BLaER1 treated with 17β-estradiol and CSF1 and Interleukin-3, amounts not matched to agents 10 nM and 100 nM (cell line): ENCODE data around the gene MADD.
"Not testable (repeated sequence)": the region's sequence is repeated elsewhere in the genome, so short reads cannot be mapped to it uniquely, and the experiment has no call there.

Experiments used
- H3K27ac ChIP-seq, 11 experiments: shearing (Covaris generic); formaldehyde crosslinking; 2 replicates each; pipeline ENCODE4 v1.8.1; 2022
- H3K27me3 ChIP-seq, 11 experiments: shearing (Covaris generic); formaldehyde crosslinking; 2 replicates each; pipeline ENCODE4 v1.8.1; 2022
- H3K36me3 ChIP-seq, 11 experiments: shearing (Covaris generic); formaldehyde crosslinking; 2 replicates each; pipeline ENCODE4 v1.8.1; 2022
- H3K4me1 ChIP-seq, 10 experiments: shearing (Covaris generic); formaldehyde crosslinking; 2 replicates each; pipeline ENCODE4 v1.8.1; 2022
- H3K4me2 ChIP-seq, 11 experiments: shearing (Covaris generic); formaldehyde crosslinking; 2 replicates each; pipeline ENCODE4 v1.8.1; 2022
- H3K4me3 ChIP-seq, 10 experiments: shearing (Covaris generic); formaldehyde crosslinking; 2 replicates each; pipeline ENCODE4 v1.8.1; 2022
- H3K9ac ChIP-seq, 11 experiments: shearing (Covaris generic); formaldehyde crosslinking; 2 replicates each; pipeline ENCODE4 v1.8.1; 2022
- H3K9me3 ChIP-seq, 11 experiments: shearing (Covaris generic); formaldehyde crosslinking; replicated peaks in 1 of 11; 2 replicates each; pipeline ENCODE4 v1.8.1; 2022
- H4K20me1 ChIP-seq, 11 experiments: shearing (Covaris generic); formaldehyde crosslinking; 2 replicates each; pipeline ENCODE4 v1.8.1; 2022
- Cebpa-rat ChIP-seq, 11 experiments: shearing (Covaris generic); IDR thresholded peaks; 2 replicates each; pipeline ENCODE4 v1.8.1; 2022

MADD gene

DNA sequence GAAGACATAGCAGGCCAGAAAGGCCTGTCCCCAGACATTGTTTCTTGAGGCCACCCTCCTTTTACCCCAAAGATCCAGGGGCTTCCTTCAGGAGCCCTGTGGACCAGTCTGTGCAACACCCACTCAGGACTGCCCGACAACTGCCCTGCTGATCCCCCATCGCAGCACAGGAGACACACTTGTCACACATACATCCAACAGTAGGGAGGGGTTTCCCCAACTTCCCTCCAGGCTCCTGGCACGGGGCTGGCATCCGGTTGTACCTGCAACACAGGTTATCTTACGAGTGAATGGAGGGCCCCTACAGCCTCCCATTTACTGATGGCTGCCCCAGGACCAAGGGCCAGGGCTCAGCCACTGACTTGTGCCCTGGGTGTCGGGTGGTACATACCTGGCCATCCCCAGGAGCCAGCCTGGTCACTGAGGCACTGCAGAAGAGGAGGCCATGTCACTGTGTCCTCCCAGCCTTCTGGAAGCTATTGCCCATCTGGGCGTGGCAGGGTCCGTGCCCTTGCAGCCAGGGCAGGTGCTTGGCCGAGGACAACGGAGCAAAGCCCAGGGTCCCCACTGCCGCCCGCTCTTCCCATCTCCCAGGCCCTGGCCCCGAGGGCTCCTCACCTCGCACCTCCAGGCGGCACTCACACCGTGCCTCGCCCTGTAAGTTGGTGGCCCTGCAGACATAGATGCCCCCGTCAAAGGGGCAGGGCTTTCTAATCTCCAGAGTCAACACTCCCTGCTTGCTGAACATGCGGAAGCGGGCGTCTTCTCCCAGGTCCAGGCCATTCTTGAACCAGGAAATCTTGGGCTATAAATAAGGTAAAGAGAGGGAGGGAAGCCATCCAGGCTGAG is 61.7 kb downstream of the MADD start:
- no peaks in the 10 kb centered on the region for H3K9me3 ChIP-seq
- H4K20me1 ChIP-seq: peaks cover 0 to 48% (median 17%) of the 10 kb centered on the region in 11 experiments; a peak in 7 of 22 replicates
- peaks cover 27 to 39% (median 35%) of the 10 kb centered on the region in 11 experiments for H3K36me3 ChIP-seq
- no peak overlapping the region for H3K9ac ChIP-seq
- no peak overlapping the region for H3K4me2 ChIP-seq
- peak overlapping the region in 2 of 11 experiments; percentile 15 to 30; a peak in 3 of 22 replicates for H3K27ac ChIP-seq
- no peaks in the 10 kb centered on the region for H3K27me3 ChIP-seq
- H3K4me3 ChIP-seq: no peak overlapping the region
- TF ChIP-seq Cebpa-rat (IDR thresholded peaks at IDR 0.05): no peak
- H3K4me1 ChIP-seq: peaks cover 35 to 44% (median 40%) of the 10 kb centered on the region in 10 experiments

DNA sequence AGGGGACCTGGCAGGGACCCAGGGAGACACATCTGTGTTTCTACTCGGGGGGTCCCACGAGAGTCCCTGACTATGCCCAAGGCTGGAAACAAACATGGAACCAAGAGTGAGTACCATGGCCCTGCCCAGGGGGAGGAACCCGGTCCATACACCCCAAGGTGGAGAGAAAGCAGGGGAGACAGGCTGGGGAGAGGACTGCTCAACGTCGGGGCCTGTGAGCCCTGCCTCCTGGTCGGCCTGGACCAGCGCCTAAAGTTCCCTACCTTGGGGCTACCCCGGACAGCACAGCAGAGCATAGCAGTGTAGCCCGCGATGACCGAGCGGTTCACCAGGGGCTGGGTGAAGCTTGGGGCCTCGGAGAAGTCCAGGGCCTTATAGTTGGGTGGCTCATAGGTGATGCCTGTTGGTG is 62.4 kb downstream of the MADD start:
- no peak for TF ChIP-seq Cebpa-rat (IDR thresholded peaks at IDR 0.05)
- no peaks in the 10 kb centered on the region for H3K9me3 ChIP-seq
- H3K9ac ChIP-seq: no peak overlapping the region
- peak overlapping the region in 2 of 11 experiments; percentile 15 to 30; a peak in 3 of 22 replicates for H3K27ac ChIP-seq
- peaks cover 31 to 43% (median 33%) of the 10 kb centered on the region in 10 experiments for H3K4me1 ChIP-seq
- H3K36me3 ChIP-seq: peaks cover 27 to 39% (median 35%) of the 10 kb centered on the region in 11 experiments
- H4K20me1 ChIP-seq: peaks cover 0 to 42% (median 13%) of the 10 kb centered on the region in 11 experiments; a peak in 7 of 22 replicates
- H3K4me3 ChIP-seq: no peak overlapping the region
- H3K27me3 ChIP-seq: no peaks in the 10 kb centered on the region
- H3K4me2 ChIP-seq: no peak overlapping the region

DNA sequence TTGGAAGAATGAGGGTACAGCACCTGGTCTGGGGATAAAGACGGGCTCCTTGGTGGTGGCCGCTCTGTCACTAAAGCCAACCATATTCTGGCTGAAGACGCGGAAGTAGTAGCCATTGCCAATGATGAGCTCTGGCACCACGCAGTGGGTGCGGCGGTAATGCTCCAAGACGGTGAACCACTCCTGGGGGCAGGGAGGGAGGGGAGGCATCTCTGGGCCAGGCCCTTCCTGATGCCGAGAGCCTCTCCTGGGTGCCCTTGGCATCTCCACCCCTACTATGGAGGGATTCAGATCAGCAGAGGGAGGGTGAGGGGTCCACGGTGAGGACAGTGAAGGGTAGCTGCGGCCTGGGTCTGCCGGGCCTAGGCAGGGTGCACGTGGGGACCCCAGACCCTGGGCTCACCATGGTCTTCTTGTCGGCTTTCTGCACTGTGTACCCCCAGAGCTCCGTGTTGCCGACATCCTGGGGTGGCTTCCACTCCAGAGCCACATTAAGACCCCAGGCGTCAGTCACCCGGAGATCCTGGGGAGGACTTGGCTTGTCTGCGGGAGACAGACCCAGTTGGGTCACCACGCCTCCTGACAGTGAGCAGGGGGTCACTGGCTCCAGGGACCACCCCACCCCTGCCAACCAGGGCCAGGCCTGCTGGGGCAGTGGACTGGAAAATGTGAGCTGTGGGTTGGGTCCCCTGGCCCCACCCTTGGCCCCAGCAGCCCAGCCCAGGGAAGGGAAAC is 63.0 kb downstream of the MADD start:
- H3K4me3 ChIP-seq: no peak overlapping the region
- peaks cover 25 to 36% (median 27%) of the 10 kb centered on the region in 10 experiments for H3K4me1 ChIP-seq
- no peak overlapping the region for H3K27ac ChIP-seq
- TF ChIP-seq Cebpa-rat (IDR thresholded peaks at IDR 0.05): no peak
- peaks cover 23 to 39% (median 34%) of the 10 kb centered on the region in 11 experiments for H3K36me3 ChIP-seq
- peaks cover 0 to 37% (median 7%) of the 10 kb centered on the region in 11 experiments; a peak in 6 of 22 replicates for H4K20me1 ChIP-seq
- no peaks in the 10 kb centered on the region for H3K9me3 ChIP-seq
- H3K4me2 ChIP-seq: no peak overlapping the region
- H3K27me3 ChIP-seq: no peaks in the 10 kb centered on the region
- 0 out of 22 replicates have a peak overlapping the region, but pooled peaks of 1 of the 11 experiments have one; percentile 9 for H3K9ac ChIP-seq

DNA sequence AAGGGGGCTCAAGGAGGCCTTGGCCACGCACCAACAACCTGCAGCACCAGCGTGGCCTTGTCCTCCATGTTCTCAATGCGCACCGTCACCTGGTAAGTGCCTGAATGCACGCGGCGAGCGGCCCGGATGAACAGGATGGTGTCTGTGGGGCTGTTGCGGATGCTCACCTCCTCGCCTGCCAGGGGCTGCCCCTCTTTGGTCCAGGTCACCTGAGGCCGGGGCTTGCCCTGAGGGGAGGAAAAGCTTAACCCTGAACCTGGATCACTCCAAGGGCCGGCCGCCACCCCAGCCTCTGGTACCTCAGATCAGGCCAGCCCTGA is 63.6 kb downstream of the MADD start:
- H3K9ac ChIP-seq: 0 out of 22 replicates have a peak overlapping the region, but pooled peaks of 1 of the 11 experiments have one; percentile 29
- H3K9me3 ChIP-seq: no peaks in the 10 kb centered on the region
- no peak overlapping the region for H3K27ac ChIP-seq
- no peak overlapping the region for H3K4me3 ChIP-seq
- peaks cover 19 to 31% (median 22%) of the 10 kb centered on the region in 10 experiments for H3K4me1 ChIP-seq
- TF ChIP-seq Cebpa-rat (IDR thresholded peaks at IDR 0.05): no peak
- H3K36me3 ChIP-seq: peaks cover 23 to 43% (median 34%) of the 10 kb centered on the region in 11 experiments
- H3K27me3 ChIP-seq: no peaks in the 10 kb centered on the region
- H3K4me2 ChIP-seq: no peak overlapping the region
- peaks cover 0 to 35% (median 6%) of the 10 kb centered on the region in 11 experiments; a peak in 6 of 22 replicates for H4K20me1 ChIP-seq

DNA sequence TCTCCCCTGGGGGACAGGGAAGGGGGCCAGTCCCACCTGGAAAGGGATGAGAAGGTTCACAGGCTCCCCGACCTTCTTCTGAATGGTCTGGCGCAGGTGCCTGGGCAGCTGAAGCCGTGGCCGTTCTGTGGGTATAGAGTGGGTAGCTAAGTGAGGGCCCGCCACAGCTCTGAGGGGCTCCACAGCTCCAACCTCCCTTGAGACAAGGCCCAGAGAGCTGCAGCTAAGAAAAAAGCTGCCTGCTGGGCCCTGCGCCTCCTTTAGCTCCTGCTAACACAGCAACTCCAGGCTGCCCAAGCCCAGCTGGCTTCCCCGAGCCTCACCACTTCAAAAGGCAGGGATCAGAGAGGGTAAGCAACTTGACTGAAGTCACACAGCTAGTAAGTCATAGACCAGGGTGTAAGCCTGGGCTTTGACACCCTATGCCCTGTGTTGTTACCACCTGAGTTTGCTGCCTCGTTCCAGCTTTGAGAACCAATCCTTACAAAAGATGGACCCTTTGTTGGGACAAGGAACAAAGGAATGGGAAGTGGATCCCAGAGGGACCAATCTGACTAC is 64.0 kb downstream of the MADD start:
- Histone ChIP-seq H3K27me3 (no peaks in the 10 kb centered on the region), H4K20me1 (peaks cover 0 to 30% (median 5%) of the 10 kb centered on the region in 11 experiments; a peak in 6 of 22 replicates), H3K36me3 (peaks cover 22 to 42% (median 32%) of the 10 kb centered on the region in 11 experiments), H3K9me3 (no peaks in the 10 kb centered on the region), H3K9ac (0 out of 22 replicates have a peak overlapping the region, but pooled peaks of 1 of the 11 experiments have one; percentile 29), H3K4me3 (no peak overlapping the region), H3K4me2 (no peak overlapping the region), H3K4me1 (peaks cover 15 to 27% (median 17%) of the 10 kb centered on the region in 10 experiments), H3K27ac (no peak overlapping the region)
- TF ChIP-seq Cebpa-rat (IDR thresholded peaks at IDR 0.05): no peak

DNA sequence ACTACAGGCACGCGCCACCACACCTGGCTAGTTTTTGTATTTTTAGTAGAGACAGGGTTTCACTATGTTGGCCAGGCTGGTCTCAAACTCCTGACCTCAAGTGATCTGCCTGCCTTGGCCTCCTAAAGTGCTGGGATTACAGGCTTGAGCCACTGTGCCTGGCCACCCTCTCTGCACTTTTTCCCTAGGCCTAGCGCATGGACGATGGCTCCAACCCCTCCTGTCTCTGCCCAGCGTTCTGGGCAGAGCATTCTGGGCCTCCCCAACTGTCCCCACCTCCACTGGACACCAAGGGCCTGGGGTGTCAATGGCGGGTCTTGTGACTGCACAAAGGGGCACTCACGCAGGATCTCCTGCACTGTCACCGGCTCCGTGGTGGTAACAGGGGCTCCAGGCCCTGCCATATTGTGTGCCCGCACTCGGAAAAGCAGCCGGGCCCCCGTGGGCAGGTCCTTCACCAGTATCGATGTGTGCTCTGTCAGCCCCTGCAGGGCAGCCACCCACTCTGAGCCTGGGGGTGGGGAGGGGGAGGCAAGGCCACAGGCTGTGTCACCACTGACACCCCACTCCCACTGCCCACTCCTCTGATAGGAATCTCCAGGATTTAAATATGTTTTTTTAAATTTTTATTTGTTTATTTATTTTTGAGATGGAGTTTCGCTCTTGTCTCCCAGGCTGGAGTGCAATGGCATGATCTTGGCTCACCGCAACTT is 64.9 kb downstream of the MADD start:
- not testable (repeated sequence) for H3K4me2 ChIP-seq, H3K9me3 ChIP-seq, H3K27me3 ChIP-seq, H3K4me3 ChIP-seq, H3K9ac ChIP-seq, H3K27ac ChIP-seq
- Histone ChIP-seq H4K20me1 (peaks cover 0 to 21% (median 0%) of the 10 kb centered on the region in 11 experiments; a peak in 6 of 22 replicates), H3K36me3 (peaks cover 13 to 40% (median 23%) of the 10 kb centered on the region in 11 experiments; a peak in 21 of 22 replicates), H3K4me1 (peaks cover 6 to 26% (median 11%) of the 10 kb centered on the region in 10 experiments)

DNA sequence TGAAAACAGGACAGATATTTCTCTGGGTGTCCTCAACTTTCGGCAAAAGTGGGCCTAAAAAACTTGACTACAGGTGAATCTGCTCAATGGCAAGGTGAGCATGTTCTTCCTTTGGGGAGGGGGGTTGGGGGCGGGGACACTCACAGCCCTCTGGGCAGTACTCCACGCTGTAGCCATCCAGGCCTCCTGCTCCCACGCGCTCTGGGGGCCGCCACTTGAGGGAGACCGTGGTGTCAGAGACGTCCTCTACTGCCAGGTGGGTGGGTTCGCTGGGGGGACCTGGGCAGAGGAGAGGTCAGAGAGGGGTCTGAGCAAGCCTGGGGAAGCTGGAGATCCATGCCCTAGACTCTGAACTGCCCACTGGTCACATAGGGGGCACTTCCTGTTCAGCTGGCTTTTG is 65.8 kb downstream of the MADD start:
- no peaks in the 10 kb centered on the region for H3K27me3 ChIP-seq
- no peaks in the 10 kb centered on the region for H3K9me3 ChIP-seq
- H4K20me1 ChIP-seq: peaks cover 0 to 14% (median 0%) of the 10 kb centered on the region in 11 experiments; a peak in 2 of 22 replicates
- H3K4me3 ChIP-seq: no peak overlapping the region
- H3K27ac ChIP-seq: no peak overlapping the region
- no peak overlapping the region for H3K9ac ChIP-seq
- H3K4me2 ChIP-seq: no peak overlapping the region
- H3K4me1 ChIP-seq: peaks cover 0 to 19% (median 3%) of the 10 kb centered on the region in 10 experiments; a peak in 8 of 20 replicates
- no peak for TF ChIP-seq Cebpa-rat (IDR thresholded peaks at IDR 0.05)
- H3K36me3 ChIP-seq: peaks cover 4 to 31% (median 14%) of the 10 kb centered on the region in 11 experiments; a peak in 19 of 22 replicates

DNA sequence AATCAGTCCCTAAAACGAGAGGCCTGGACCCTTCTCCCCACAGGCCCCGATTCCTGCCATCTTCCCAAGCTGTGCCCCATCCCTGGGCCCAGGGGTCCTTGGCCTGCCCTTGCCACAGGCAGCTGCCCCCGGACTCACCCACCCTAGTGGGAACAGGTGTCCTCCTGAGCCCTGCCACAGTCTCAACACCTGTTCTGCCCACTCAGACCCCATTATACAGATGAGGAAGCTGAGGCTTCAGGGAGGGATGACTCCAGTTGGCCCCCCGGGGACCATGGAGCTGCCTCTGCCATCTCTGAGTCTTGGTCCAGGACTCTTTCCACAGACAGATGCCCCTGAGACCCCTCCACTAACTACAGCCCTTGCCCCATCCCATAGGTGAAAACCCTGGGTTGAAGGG is 66.7 kb downstream of the MADD start:
- Histone ChIP-seq H3K4me1 (peaks cover 0 to 19% (median 3%) of the 10 kb centered on the region in 10 experiments; a peak in 8 of 20 replicates), H3K27ac (no peak overlapping the region), H3K27me3 (no peaks in the 10 kb centered on the region), H4K20me1 (peaks cover 0 to 13% (median 0%) of the 10 kb centered on the region in 11 experiments; a peak in 2 of 22 replicates), H3K9ac (no peak overlapping the region), H3K9me3 (no peaks in the 10 kb centered on the region), H3K36me3 (peaks cover 0 to 23% (median 5%) of the 10 kb centered on the region in 11 experiments; a peak in 13 of 22 replicates), H3K4me3 (no peak overlapping the region), H3K4me2 (no peak overlapping the region)
- no peak for TF ChIP-seq Cebpa-rat (IDR thresholded peaks at IDR 0.05)
